HEK293 (cell line): Measurements from ENCODE around the gene FSTL5.

ENCODE experiments used
- CTCF ChIA-PET: fragments of 350-600 bp; formaldehyde crosslinking; extraction: SDS; loops from one replicate; lab custom pipeline; 2021; ENCODE audit warnings: antibody characterized with exemption; lab: Yijun Ruan, JAX
- POLR2A ChIA-PET: fragments of 300-600 bp; formaldehyde crosslinking; extraction: SDS; loops from one replicate; lab custom pipeline; 2020; ENCODE audit warnings: antibody characterized with exemption, inconsistent platforms; lab: Yijun Ruan, JAX
- H3K27ac ChIP-seq: fragments of 200-500 bp; sonication (Bioruptor generic); 2 replicates; pipeline ENCODE4 v1.5.1; 2014; ENCODE audit warnings: low read depth, low read length, control low read depth, inconsistent platforms; ENCODE audit errors: extremely low read depth
- H3K36me3 ChIP-seq, 2 experiments: fragments of 200-500 bp in 1 of 2; sonication (Bioruptor generic) in 1 of 2; 1 replicate in 1 of 2; 2 replicates in 1 of 2; pipeline ENCODE4 v1.5.1; 2014 to 2017; ENCODE audit warnings: inconsistent platforms in 2 of 2, low read length in 2 of 2; ENCODE audit not compliant: control insufficient read depth in 2 of 2, insufficient read depth in 1 of 2
- H3K4me1 ChIP-seq: fragments of 200-500 bp; sonication (Bioruptor generic); 2 replicates; pipeline ENCODE4 v1.5.1; 2014; ENCODE audit warnings: mild to moderate bottlenecking, low read length, inconsistent platforms; ENCODE audit not compliant: control insufficient read depth, insufficient read depth
- H3K4me3 ChIP-seq: 2 replicates; pipeline ENCODE4 v1.5.1; 2011; ENCODE audit warnings: low read depth, mild to moderate bottlenecking, control low read depth, low read length, moderate library complexity
- H3K9me3 ChIP-seq: fragments of 200-500 bp; sonication (Bioruptor generic); 2 replicates; pipeline ENCODE4 v1.5.1; 2014; ENCODE audit warnings: low read depth, low read length, inconsistent platforms; ENCODE audit not compliant: control insufficient read depth, insufficient read depth
- GLI2 ChIP-seq: fragments of 450-650 bp; formaldehyde crosslinking; IDR thresholded peaks from 2 replicates; pipeline ENCODE4; 2017; ENCODE audit warnings: missing biosample characterization, missing genetic modification characterization, low read depth, borderline replicate concordance
- SETDB1 ChIP-seq: IDR thresholded peaks from one replicate; pipeline ENCODE4 v1.6.1; 2017; ENCODE audit warnings: mild to moderate bottlenecking, low read length, moderate library complexity, mixed read lengths; ENCODE audit not compliant: insufficient read length
- ZBTB1 ChIP-seq: fragments of 450-650 bp; formaldehyde crosslinking; IDR thresholded peaks from 2 replicates; pipeline ENCODE4 v1.5.1; 2016; ENCODE audit warnings: missing biosample characterization, missing genetic modification characterization
- ZNF133 ChIP-seq: fragments of 450-650 bp; formaldehyde crosslinking; IDR thresholded peaks from 2 replicates; pipeline ENCODE4 v1.5.1; 2016; ENCODE audit warnings: missing biosample characterization, missing genetic modification characterization
- ZNF175 ChIP-seq: fragments of 450-650 bp; formaldehyde crosslinking; IDR thresholded peaks from 2 replicates; pipeline ENCODE4 v1.5.1; 2016; ENCODE audit warnings: missing biosample characterization, missing genetic modification characterization
- ZNF211 ChIP-seq: fragments of 450-650 bp; formaldehyde crosslinking; IDR thresholded peaks from 2 replicates; pipeline ENCODE4 v1.5.1; 2016; ENCODE audit warnings: low read depth, missing biosample characterization, missing genetic modification characterization
- ZNF223 ChIP-seq: fragments of 450-650 bp; formaldehyde crosslinking; IDR thresholded peaks from 2 replicates; pipeline ENCODE4 v1.5.1; 2016; ENCODE audit warnings: missing biosample characterization, missing genetic modification characterization
- ZNF274 ChIP-seq, 2 experiments: fragments of 200-500 bp in 1 of 2; fragments of 450-650 bp in 1 of 2; sonication (Bioruptor generic) in 1 of 2; formaldehyde crosslinking in 1 of 2; IDR thresholded peaks; 2 replicates each; pipeline versions ENCODE4 v1.5.1 to v1.6.1; 2014 to 2016; ENCODE audit warnings: borderline replicate concordance in 1 of 2, inconsistent platforms in 1 of 2, low read length in 1 of 2, missing biosample characterization in 1 of 2, missing genetic modification characterization in 1 of 2
- ZNF341 ChIP-seq: fragments of 450-650 bp; formaldehyde crosslinking; IDR thresholded peaks from 2 replicates; pipeline ENCODE4; 2016; ENCODE audit warnings: low read depth, missing biosample characterization, missing genetic modification characterization
- ZNF404 ChIP-seq: fragments of 450-650 bp; formaldehyde crosslinking; IDR thresholded peaks from 2 replicates; pipeline ENCODE4 v1.5.1; 2017; ENCODE audit warnings: missing biosample characterization, missing genetic modification characterization
- ZNF416 ChIP-seq: fragments of 450-650 bp; formaldehyde crosslinking; IDR thresholded peaks from 2 replicates; pipeline ENCODE4 v1.5.1; 2016; ENCODE audit warnings: missing biosample characterization, missing genetic modification characterization
- ZNF473 ChIP-seq: fragments of 450-650 bp; formaldehyde crosslinking; IDR thresholded peaks from 2 replicates; pipeline ENCODE4 v1.5.1; 2017; ENCODE audit warnings: missing biosample characterization, missing genetic modification characterization
- ZNF514 ChIP-seq: fragments of 450-650 bp; formaldehyde crosslinking; IDR thresholded peaks from 2 replicates; pipeline ENCODE4 v1.5.1; 2016; ENCODE audit warnings: missing biosample characterization, missing genetic modification characterization
- ZSCAN16 ChIP-seq: fragments of 450-650 bp; formaldehyde crosslinking; IDR thresholded peaks from 2 replicates; pipeline ENCODE4 v1.5.1; 2016; ENCODE audit warnings: missing biosample characterization, missing genetic modification characterization
- TF ChIP-seq, protein P1 (sequence below): fragments of 450-650 bp; formaldehyde crosslinking; IDR thresholded peaks from 2 replicates; pipeline ENCODE4 v1.5.1; 2016; ENCODE audit warnings: missing biosample characterization, missing genetic modification characterization
- TF ChIP-seq, protein P2 (sequence below): fragments of 450-650 bp; formaldehyde crosslinking; IDR thresholded peaks from 2 replicates; pipeline ENCODE4 v1.5.1; 2016; ENCODE audit warnings: missing biosample characterization, missing genetic modification characterization
- TF ChIP-seq, protein P3 (sequence below): fragments of 450-650 bp; formaldehyde crosslinking; IDR thresholded peaks from 2 replicates; pipeline ENCODE4 v1.5.1; 2016; ENCODE audit warnings: missing biosample characterization, missing genetic modification characterization
- TF ChIP-seq, protein P4 (sequence below): fragments of 450-650 bp; formaldehyde crosslinking; IDR thresholded peaks from 2 replicates; pipeline ENCODE4 v1.5.1; 2016; ENCODE audit warnings: missing biosample characterization, missing genetic modification characterization
- TF ChIP-seq, protein P5 (sequence below): fragments of 450-650 bp; formaldehyde crosslinking; optimal IDR thresholded peaks from 2 replicates; pipeline ENCODE3; 2016; ENCODE audit warnings: missing biosample characterization, mild to moderate bottlenecking, missing genetic modification characterization
- TF ChIP-seq, protein P6 (sequence below): fragments of 450-650 bp; formaldehyde crosslinking; IDR thresholded peaks from 2 replicates; pipeline ENCODE4 v1.5.1; 2016; ENCODE audit warnings: missing biosample characterization, missing genetic modification characterization

FSTL5 gene

DNA sequence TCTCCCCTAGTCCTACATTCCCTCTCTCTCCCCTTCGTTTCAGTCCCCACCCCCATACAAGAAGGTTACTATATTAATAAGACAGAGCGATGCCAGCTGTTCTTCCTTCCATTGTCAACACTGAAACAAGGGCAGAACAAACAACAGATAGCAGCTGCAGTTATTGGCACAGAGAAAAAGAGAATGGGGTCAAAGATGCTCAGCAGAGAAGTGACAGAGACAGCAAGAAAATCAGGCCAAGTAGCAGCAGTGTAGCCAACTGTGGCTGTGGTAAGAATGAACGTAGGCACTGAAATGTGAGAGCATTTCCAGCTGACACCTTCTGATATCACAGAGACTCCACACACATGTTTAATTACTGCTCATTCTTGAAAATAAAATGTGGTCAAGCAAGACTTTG is 641.8 kb downstream of the FSTL5 start (continued):
- TF ChIP-seq ZNF274 (IDR thresholded peaks at IDR 0.05; ENCODE audit: low read length) (no peak), ZNF274 (tag by site-specific recombination; IDR thresholded peaks at IDR 0.05; ENCODE audit: borderline replicate concordance) (no peak), GLI2 (no peak), ZNF404 (tag by site-specific recombination) (no peak), ZSCAN16 (tag by site-specific recombination) (no peak)
- TF ChIP-seq, protein P1, sequence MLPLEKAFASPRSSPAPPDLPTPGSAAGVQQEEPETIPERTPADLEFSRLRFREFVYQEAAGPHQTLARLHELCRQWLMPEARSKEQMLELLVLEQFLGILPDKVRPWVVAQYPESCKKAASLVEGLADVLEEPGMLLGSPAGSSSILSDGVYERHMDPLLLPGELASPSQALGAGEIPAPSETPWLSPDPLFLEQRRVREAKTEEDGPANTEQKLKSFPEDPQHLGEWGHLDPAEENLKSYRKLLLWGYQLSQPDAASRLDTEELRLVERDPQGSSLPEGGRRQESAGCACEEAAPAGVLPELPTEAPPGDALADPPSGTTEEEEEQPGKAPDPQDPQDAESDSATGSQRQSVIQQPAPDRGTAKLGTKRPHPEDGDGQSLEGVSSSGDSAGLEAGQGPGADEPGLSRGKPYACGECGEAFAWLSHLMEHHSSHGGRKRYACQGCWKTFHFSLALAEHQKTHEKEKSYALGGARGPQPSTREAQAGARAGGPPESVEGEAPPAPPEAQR (tag by site-specific recombination): no peak
- TF ChIP-seq, all 188 proteins: peak for 0

DNA sequence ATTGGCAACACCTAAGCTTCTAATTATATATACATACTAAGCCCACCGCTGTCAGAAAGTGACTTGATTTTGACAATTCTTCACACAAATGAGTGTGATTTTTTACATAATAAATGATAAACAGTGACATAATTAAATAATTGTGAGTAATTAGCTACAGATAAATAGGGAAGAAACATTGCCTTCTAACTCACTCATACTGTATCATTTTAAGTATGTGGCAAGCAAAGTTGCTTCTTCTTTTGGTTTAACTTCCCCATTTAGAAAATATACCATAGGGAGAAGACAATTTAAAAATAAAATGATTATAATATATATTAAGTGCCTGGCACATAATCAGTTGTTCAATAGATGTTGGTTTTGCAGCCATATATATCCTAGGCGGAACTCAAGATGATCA is 644.2 kb downstream of the FSTL5 start:
- TF ChIP-seq, protein P2, sequence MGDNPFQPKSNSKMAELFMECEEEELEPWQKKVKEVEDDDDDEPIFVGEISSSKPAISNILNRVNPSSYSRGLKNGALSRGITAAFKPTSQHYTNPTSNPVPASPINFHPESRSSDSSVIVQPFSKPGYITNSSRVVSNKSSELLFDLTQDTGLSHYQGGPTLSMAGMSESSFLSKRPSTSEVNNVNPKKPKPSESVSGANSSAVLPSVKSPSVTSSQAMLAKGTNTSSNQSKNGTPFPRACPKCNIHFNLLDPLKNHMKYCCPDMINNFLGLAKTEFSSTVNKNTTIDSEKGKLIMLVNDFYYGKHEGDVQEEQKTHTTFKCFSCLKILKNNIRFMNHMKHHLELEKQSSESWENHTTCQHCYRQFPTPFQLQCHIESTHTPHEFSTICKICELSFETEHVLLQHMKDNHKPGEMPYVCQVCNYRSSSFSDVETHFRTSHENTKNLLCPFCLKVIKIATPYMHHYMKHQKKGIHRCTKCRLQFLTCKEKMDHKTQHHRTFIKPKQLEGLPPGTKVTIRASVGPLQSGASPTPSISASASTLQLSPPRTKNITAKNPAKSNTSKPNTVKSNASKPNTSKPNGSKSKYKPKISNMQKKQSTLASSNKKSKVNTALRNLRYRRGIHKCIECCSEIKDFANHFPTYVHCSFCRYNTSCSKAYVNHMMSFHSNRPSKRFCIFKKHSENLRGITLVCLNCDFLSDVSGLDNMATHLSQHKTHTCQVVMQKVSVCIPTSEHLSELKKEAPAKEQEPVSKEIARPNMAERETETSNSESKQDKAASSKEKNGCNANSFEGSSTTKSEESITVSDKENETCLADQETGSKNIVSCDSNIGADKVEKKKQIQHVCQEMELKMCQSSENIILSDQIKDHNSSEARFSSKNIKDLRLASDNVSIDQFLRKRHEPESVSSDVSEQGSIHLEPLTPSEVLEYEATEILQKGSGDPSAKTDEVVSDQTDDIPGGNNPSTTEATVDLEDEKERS (tag by site-specific recombination): no peak
- TF ChIP-seq, all 188 proteins: peak for 0
- H3K4me3 ChIP-seq: no peak overlapping the region
- ChIA-PET POLR2A (no interaction called here), CTCF (no interaction called here)
- H3K36me3 ChIP-seq: no peaks in the 10 kb centered on the region
- no peaks in the 10 kb centered on the region for H3K4me1 ChIP-seq
- H3K9me3 ChIP-seq: no peaks in the 10 kb centered on the region
- no peak overlapping the region for H3K27ac ChIP-seq

DNA sequence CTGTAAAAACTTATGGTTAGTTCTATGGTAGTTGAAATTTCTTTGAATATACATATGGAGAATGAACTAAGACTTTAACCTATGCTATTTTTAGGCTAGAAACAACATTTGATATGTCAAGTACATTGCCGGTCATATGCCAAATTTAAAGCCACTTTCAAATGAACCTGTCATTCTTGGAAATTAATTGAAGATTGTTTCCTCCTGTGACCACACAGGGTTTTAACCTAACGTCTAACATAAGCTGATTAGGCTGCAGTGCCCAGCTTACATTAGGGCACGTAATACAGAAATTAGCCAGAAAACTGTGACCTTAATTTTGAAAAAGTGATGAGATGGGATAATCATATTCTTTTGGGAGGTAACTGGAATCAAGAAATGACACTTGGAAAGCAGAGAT is 645.9 kb downstream of the FSTL5 start:
- ChIA-PET CTCF (no interaction called here), POLR2A (no interaction called here)

More for the DNA sequence above, 645.9 kb downstream of the FSTL5 start:
- no peak for TF ChIP-seq ZNF341
- no peak for TF ChIP-seq ZNF514 (tag by site-specific recombination)
- TF ChIP-seq ZNF473: no peak
- no peak for TF ChIP-seq ZNF211
- TF ChIP-seq, protein P3, sequence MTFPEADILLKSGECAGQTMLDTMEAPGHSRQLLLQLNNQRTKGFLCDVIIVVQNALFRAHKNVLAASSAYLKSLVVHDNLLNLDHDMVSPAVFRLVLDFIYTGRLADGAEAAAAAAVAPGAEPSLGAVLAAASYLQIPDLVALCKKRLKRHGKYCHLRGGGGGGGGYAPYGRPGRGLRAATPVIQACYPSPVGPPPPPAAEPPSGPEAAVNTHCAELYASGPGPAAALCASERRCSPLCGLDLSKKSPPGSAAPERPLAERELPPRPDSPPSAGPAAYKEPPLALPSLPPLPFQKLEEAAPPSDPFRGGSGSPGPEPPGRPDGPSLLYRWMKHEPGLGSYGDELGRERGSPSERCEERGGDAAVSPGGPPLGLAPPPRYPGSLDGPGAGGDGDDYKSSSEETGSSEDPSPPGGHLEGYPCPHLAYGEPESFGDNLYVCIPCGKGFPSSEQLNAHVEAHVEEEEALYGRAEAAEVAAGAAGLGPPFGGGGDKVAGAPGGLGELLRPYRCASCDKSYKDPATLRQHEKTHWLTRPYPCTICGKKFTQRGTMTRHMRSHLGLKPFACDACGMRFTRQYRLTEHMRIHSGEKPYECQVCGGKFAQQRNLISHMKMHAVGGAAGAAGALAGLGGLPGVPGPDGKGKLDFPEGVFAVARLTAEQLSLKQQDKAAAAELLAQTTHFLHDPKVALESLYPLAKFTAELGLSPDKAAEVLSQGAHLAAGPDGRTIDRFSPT (tag by site-specific recombination): no peak
- no peak for TF ChIP-seq ZNF133
- no peak for TF ChIP-seq ZNF175 (tag by site-specific recombination)
- TF ChIP-seq ZNF223: no peak
- TF ChIP-seq, protein P4, sequence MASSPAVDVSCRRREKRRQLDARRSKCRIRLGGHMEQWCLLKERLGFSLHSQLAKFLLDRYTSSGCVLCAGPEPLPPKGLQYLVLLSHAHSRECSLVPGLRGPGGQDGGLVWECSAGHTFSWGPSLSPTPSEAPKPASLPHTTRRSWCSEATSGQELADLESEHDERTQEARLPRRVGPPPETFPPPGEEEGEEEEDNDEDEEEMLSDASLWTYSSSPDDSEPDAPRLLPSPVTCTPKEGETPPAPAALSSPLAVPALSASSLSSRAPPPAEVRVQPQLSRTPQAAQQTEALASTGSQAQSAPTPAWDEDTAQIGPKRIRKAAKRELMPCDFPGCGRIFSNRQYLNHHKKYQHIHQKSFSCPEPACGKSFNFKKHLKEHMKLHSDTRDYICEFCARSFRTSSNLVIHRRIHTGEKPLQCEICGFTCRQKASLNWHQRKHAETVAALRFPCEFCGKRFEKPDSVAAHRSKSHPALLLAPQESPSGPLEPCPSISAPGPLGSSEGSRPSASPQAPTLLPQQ: no peak
- no peak for TF ChIP-seq ZBTB1 (tag by site-specific recombination)
- TF ChIP-seq, protein P5, sequence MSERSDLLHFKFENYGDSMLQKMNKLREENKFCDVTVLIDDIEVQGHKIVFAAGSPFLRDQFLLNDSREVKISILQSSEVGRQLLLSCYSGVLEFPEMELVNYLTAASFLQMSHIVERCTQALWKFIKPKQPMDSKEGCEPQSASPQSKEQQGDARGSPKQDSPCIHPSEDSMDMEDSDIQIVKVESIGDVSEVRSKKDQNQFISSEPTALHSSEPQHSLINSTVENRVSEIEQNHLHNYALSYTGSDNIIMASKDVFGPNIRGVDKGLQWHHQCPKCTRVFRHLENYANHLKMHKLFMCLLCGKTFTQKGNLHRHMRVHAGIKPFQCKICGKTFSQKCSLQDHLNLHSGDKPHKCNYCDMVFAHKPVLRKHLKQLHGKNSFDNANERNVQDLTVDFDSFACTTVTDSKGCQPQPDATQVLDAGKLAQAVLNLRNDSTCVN (tag by site-specific recombination): no peak
- TF ChIP-seq ZNF416: no peak
- TF ChIP-seq, protein P6, sequence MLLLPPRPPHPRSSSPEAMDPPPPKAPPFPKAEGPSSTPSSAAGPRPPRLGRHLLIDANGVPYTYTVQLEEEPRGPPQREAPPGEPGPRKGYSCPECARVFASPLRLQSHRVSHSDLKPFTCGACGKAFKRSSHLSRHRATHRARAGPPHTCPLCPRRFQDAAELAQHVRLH (tag by site-specific recombination): no peak
- no peak for TF ChIP-seq SETDB1
- Histone ChIP-seq H3K4me3 (no peak overlapping the region), H3K4me1 (no peaks in the 10 kb centered on the region), H3K36me3 (no peaks in the 10 kb centered on the region), H3K9me3 (no peaks in the 10 kb centered on the region), H3K27ac (no peak overlapping the region)
